Ecto neural progenitor cell (in vitro differentiated cells): ENCODE results near the gene MTERF4.

ENCODE experiments used
- DNase-seq: peaks from one replicate; pipeline ENCODE4 v3.0.0-alpha.2; 2018; ENCODE audit warnings: low spot score

MTERF4 gene

DNA sequence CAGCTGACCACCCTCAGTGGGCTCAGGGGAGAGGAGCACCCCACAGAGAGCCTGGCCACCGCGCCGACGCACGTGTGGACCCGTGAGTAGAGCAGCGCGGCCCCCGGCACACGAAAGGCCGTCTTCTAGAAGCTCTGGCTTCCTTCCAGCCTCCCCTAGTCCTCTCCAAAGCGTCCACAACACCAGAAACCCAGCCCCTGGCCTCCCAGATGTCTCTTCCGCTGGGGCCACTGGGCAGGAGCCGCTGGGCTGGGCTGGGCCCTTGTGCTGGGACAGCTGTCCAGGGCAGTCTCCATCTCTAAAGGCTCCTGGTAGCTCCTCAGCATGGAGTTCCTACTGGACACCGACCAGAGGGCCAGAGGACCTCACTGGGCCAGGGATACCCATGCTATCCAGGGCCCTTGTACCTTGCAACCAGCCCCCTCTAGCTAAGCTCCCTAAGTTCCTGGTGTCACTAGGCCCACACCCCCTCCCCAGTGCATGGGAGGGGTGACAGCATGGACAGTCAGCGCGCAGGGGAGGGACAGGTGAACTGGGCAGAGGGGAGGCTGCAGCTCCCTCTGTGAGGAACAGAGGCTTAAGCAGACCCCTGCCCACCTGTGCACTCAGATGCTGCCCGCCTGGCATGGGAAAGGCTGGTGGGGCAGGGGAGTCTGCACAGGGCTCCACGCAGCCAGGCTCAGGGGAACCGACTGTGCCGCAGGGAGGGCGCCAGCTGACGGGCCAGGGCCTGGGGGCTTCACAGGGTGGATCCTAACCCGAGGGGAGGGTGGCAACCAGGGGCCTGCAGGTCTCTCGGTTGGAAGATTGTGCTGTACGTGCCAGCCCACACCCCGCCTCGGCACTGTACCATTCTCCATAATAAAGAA lies 32.9 kb downstream of the MTERF4 start:
- no peak for DNase-seq

GRCh38 chr2:241068136-241068941 lies 33.7 kb downstream of the MTERF4 start:
- DNase-seq = no peak

GRCh38 chr2:241067501-241068135 lies 34.5 kb downstream of the MTERF4 start:
- DNase-seq = no peak

DNA sequence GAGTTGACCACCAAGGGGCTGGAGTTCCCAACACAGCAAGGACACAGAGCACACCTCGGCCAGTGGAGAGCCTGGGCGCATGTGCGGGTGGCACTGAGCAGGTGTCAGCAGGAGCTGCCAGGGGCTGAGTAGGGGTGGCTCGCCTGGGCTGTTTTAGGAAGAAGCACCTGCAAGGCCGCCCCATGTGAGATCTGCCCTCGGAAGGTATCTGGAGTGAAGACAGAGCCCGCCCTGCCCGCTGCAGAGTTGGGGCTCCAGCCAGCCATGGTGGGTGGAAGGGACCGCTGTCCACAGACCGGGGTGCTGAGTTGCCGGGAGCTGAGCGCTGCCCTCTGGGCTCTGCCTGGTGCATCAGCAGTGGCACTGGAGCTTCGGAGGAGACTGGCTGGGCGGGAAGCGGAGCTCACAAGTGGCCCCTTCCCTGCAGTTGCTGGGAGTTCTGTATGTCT lies 35.2 kb downstream of the MTERF4 start:
- DNase-seq = peak; percentile 75

DNA sequence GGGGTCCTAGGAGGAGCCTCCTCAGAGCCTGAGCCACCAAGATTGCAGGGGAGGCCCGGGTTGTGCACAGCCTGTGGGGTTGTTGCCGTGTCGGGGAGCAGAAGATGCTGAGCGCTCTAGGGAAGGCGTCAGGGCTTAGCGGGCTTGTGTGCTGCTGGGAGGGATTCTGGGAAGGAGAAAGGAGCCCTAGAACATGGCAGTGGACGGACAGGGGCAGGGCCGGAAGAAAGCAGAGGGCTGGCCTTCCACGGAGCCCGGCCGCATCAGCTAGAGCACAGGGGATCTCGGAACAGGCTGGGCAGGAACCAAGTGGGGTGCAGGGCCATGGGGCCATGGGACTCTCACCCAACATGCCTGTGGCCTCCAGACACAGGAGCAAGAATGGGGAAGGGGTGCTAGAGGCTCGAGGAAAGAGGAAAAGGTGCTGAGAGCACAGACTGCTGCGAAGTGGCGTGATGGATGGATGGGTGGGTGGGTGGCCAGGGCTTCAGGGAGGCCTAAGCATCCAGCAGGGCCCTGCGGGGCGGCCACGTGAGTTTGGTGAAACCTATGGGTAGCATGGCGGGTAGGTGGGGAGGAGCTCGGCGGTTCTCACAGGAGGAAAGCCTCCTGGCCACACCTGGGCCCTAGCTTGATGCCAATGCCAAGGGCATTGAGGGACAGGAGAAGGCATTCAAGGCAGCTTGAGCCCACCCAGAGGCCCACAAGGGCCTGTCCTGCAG lies 35.8 kb downstream of the MTERF4 start:
- no peak for DNase-seq

DNA sequence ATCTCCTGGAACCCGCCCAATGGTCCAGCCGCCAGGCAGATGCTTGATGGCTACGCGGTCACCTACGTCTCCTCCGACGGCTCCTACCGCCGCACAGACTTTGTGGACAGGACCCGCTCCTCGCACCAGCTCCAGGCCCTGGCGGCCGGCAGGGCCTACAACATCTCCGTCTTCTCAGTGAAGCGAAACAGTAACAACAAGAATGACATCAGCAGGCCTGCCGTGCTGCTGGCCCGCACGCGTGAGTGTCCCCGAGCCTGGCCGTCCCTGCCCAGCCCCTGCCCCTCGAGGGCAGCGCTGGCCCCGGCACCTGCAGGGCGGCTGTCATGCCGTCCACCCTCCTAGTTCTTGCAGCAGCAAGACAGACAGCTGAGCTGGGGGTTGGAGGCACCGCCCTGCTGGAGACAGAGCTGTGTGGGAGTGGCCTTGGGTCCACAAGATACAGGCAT lies 36.7 kb downstream of the MTERF4 start:
- no peak for DNase-seq

- no peak for DNase-seq
Observed at GRCh38 chr2:241064802-241065354, 37.2 kb downstream of the MTERF4 start.

- no peak for DNase-seq
Observed at GRCh38 chr2:241064008-241064801, 37.9 kb downstream of the MTERF4 start.

DNA sequence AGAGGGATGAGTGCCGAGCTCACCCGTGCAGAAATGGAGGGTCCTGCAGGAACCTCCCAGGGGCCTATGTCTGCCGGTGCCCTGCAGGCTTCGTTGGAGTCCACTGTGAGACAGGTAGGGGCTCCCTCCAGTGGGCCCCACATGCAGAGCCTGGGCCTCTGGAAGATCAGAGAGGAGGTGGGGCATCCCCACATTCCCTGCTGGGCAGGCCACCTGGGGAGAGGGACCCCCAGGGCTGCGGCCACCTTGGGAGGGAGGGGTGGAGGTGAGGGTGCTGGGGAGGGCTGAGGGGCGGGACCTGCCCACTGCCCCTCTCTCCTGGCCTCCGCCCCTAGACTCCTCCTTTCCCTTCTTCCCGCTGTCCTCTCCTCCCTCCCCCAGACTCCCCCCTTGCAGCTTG lies 38.5 kb downstream of the MTERF4 start:
- no peak for DNase-seq

GRCh38 chr2:241063093-241063551 lies 39.0 kb downstream of the MTERF4 start:
- no peak for DNase-seq

GRCh38 chr2:241062389-241063092 lies 39.5 kb downstream of the MTERF4 start:
- no peak for DNase-seq

GRCh38 chr2:241061275-241061674 lies 40.8 kb downstream of the MTERF4 start:
- no peak for DNase-seq

- no peak for DNase-seq
Observed at GRCh38 chr2:241053576-241054251, 48.4 kb downstream of the MTERF4 start.

DNA sequence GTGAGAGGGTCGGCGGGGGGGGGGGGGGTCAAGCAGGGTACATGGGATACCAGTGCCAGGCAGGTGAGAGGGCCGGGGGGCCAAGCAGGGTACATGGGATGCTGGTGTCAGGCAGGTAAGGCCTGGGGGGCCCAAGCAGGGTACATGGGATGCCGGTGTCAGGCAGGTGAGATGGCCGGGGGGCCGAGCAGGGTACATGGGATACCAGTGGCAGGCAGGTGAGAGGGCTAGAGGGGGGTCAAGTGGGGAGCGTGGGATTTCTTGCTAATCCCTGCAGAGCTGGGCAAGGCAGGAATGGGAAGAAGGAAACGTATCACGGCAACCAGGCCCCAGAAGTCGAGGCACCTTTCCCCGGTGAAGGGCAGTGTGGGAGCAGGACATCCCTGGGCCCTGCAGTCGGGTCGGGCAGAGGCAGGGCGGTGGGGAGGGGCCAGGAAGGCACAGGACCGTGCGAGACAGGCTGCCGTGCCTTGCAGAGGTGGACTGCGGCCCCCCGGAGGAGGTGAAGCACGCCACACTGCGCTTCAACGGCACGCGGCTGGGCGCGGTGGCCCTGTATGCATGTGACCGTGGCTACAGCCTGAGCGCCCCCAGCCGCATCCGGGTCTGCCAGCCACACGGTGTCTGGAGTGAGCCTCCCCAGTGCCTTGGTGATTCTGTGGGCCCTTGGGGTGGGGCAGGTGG lies 49.3 kb downstream of the MTERF4 start:
- peak; percentile 41 for DNase-seq

DNA sequence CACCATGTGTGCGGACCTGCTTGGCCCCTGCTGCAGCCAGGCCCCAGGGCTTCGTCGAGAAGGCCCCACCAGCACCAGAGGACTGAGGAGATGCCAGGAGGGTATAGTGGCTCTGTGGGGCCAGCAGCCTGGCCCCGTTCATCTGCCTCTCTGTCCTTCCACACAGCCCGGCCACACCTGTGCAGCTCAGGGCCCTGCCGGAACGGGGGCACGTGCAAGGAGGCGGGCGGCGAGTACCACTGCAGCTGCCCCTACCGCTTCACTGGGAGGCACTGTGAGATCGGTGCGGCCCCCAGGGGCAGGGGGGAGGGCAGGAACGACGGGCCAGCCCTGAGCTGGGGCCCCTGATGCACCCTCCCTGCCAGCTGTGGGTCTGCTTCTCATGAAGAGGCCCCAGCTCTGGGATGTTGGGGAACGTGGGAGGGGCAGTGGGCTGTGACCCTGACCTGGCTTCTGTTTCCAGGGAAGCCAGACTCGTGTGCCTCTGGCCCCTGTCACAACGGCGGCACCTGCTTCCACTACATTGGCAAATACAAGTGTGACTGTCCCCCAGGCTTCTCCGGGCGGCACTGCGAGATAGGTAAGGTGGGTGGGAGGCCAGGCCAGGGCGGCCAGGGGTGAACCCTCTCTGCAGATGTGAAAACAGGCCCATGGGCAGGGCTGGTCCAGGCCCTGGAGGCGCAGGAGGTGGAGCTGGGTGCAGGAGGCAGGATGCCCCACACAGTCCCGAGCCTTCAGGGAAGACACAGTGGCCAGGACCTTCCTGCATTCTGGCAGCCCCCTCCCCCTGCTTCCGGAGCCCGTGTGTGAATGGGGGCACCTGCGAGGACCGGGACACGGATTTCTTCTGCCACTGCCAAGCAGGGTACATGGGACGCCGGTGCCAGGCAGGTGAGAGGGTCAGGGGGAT lies 50.3 kb downstream of the MTERF4 start:
- peak; percentile 42 for DNase-seq

- peak; percentile 34 for DNase-seq
Observed at GRCh38 chr2:241050624-241051577, 51.2 kb downstream of the MTERF4 start.
